Measurements from ENCODE around the gene DGKA. TPM values are rescaled to one million over a fixed set of nuclear protein-coding genes. Genes with fewer than 3 reads are reported as not detected.

The DGKA gene
- total RNA-seq = 35.2 TPM

GRCh38 chr12:55930771-55931316 is at the start of gene DGKA:
TSS of gene DGKA (plus strand) at chr12:55931162. CDS start at chr12:55936504, 5,342 bp downstream.

GRCh38 chr12:55927588-55928502 is 3.1 kb upstream of the DGKA start, which contains the start of gene PYM1:
TSS of gene PYM1 (minus strand) at chr12:55927894. CDS start at chr12:55927761, 133 bp downstream.

GRCh38 chr12:55965941-55966407 is 35.0 kb downstream of the DGKA start, which contains the start of gene PMEL:
TSS of gene PMEL (minus strand) at chr12:55966042. CDS start at chr12:55966011, 31 bp downstream.

GRCh38 chr12:55966408-55967281 is 35.7 kb downstream of the DGKA start, which contains the start of gene CDK2:
TSS of gene CDK2 (plus strand) at chr12:55966830. CDS start at chr12:55967009, 179 bp downstream.

GRCh38 chr12:55973599-55974307 is 42.8 kb downstream of the DGKA start, which contains the start of gene RAB5B:
TSS of gene RAB5B (plus strand) at chr12:55974078. CDS start at chr12:55986961, 12,883 bp downstream.

GRCh38 chr12:55996715-55997534 is 66.0 kb downstream of the DGKA start, which contains the start of gene SUOX:
TSS of gene SUOX (plus strand) at chr12:55997276. CDS start at chr12:56002222, 4,946 bp downstream.

Other genes with a start within 250 kb of the DGKA start
- 54.5 TPM for gene ITGA7, start 223.3 kb upstream of the DGKA start, total RNA-seq
- 95.7 TPM for gene BLOC1S1, start 215.1 kb upstream of the DGKA start, total RNA-seq
- gene RDH5, start 210.8 kb upstream of the DGKA start, total RNA-seq = 48.5 TPM
- 307 TPM for gene CD63, start 202.2 kb upstream of the DGKA start, total RNA-seq
- 22.3 TPM for gene GDF11, start 188.0 kb upstream of the DGKA start, total RNA-seq
- gene SARNP, start 113.4 kb upstream of the DGKA start, total RNA-seq = 65.7 TPM
- 7.5 TPM for gene ORMDL2, start 113.1 kb upstream of the DGKA start, total RNA-seq
- 45.7 TPM for gene DNAJC14, start 101.6 kb upstream of the DGKA start, total RNA-seq
- 2.3 TPM for gene MMP19, start 88.2 kb upstream of the DGKA start, total RNA-seq
- gene PYM1, start 3.3 kb upstream of the DGKA start, total RNA-seq = 20.8 TPM
- gene PMEL, start 34.9 kb downstream of the DGKA start, total RNA-seq = 363 TPM
- gene CDK2, start 35.7 kb downstream of the DGKA start, total RNA-seq = 17.2 TPM
- gene RAB5B, start 42.9 kb downstream of the DGKA start, total RNA-seq = 84.3 TPM
- gene SUOX, start 66.1 kb downstream of the DGKA start, total RNA-seq = 20.3 TPM
- gene IKZF4, start 89.9 kb downstream of the DGKA start, total RNA-seq = 6.3 TPM
- 457 TPM for gene RPS26, start 110.8 kb downstream of the DGKA start, total RNA-seq
- 28.4 TPM for gene ERBB3, start 149.0 kb downstream of the DGKA start, total RNA-seq
- gene PA2G4, start 173.4 kb downstream of the DGKA start, total RNA-seq = 85.4 TPM
- gene RPL41, start 185.5 kb downstream of the DGKA start, total RNA-seq = 774 TPM
- gene ZC3H10, start 187.1 kb downstream of the DGKA start, total RNA-seq = 9.2 TPM
- gene ESYT1, start 197.1 kb downstream of the DGKA start, total RNA-seq = 59.4 TPM
- 153 TPM for gene MYL6B, start 221.4 kb downstream of the DGKA start, total RNA-seq
- gene MYL6, start 227.2 kb downstream of the DGKA start, total RNA-seq = 753 TPM

All from camera-type eye (tissue), 1 donor.